Esophagus muscularis mucosa (tissue), 3 donors: ENCODE measurements around the gene DNAJC12.

Source experiments
- EP300 ChIP-seq: sonication (generic); formaldehyde crosslinking; IDR thresholded peaks from one replicate; pipeline ENCODE4 v1.6.1; 2017; ENCODE audit warnings: antibody characterized with exemption
- TF ChIP-seq, protein P1 (sequence below), 3 experiments: fragments of 200-600 bp in 2 of 3; fragments of 450-650 bp in 1 of 3; sonication (generic) in 2 of 3; IDR thresholded peaks; one replicate each; pipeline ENCODE4 v1.5.1; 2017 to 2019; ENCODE audit warnings: antibody characterized with exemption in 3 of 3, mild to moderate bottlenecking in 2 of 3, moderate library complexity in 1 of 3

DNA sequence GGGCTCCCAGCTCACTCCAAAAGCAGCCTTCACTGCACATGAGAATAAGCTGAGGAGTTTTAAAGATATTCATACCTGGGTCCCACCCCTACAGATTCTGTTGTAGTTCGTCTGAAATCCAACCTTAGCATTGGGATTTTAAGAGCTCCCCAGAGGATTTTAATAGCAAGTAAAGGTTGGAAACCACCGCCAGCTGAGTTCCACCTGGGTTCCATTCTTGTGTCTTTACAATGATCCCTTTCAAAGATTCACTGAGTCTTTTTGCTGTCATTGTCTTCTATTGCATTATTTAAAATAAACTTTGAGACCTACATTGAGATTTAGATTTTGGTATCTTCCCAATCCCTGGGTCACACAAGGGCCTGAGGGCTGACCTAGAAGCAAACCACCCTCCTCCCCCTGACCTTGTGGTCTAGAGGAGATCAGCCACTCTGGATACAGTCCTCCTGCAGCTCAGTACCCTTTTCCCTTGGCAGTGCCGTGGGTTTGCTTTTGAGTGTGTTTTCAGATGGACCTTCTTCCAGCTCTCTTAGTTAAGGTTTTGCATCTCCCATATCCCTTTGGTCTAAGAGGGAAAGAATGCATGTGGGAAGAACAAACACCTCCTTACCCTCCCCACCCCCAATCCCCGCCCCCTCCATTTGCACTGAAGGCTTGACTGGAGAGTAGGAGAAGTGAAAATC is 23.9 kb upstream of the DNAJC12 start:
- no peak for TF ChIP-seq EP300
- TF ChIP-seq, protein P1, sequence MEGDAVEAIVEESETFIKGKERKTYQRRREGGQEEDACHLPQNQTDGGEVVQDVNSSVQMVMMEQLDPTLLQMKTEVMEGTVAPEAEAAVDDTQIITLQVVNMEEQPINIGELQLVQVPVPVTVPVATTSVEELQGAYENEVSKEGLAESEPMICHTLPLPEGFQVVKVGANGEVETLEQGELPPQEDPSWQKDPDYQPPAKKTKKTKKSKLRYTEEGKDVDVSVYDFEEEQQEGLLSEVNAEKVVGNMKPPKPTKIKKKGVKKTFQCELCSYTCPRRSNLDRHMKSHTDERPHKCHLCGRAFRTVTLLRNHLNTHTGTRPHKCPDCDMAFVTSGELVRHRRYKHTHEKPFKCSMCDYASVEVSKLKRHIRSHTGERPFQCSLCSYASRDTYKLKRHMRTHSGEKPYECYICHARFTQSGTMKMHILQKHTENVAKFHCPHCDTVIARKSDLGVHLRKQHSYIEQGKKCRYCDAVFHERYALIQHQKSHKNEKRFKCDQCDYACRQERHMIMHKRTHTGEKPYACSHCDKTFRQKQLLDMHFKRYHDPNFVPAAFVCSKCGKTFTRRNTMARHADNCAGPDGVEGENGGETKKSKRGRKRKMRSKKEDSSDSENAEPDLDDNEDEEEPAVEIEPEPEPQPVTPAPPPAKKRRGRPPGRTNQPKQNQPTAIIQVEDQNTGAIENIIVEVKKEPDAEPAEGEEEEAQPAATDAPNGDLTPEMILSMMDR (IDR thresholded peaks at IDR 0.05) = no peak
